ENCODE data around the gene RERG.

Gene RERG

GRCh38 chr12:15157269-15157671 is 63.9 kb downstream of the RERG start:
- FAIRE-seq (no peak), DNase-seq (ENCODE audit: insufficient read length, low spot score) (no peak)
- TF ChIP-seq SPI1 (IDR thresholded peaks at IDR 0.05; ENCODE audit: low read depth, low read length) (no peak), PAX5 (IDR thresholded peaks at IDR 0.05; ENCODE audit: insufficient read depth, low read length, severe bottlenecking) (no peak), POLR2AphosphoS5 (IDR thresholded peaks at IDR 0.05; ENCODE audit: low read depth, low read length) (no peak), POLR2A (IDR thresholded peaks at IDR 0.05; ENCODE audit: low read depth, low read length) (no peak), POU2F2 (IDR thresholded peaks at IDR 0.05; ENCODE audit: low read depth, low read length) (no peak), TAF1 (IDR thresholded peaks at IDR 0.05; ENCODE audit: low read depth, low read length) (no peak)

GRCh38 chr12:15155271-15155670 is 65.9 kb downstream of the RERG start:
- no peak for TF ChIP-seq POU2F2 (IDR thresholded peaks at IDR 0.05; ENCODE audit: low read depth, low read length)
- TF ChIP-seq SPI1 (IDR thresholded peaks at IDR 0.05; ENCODE audit: low read depth, low read length) = no peak
- no peak for TF ChIP-seq POLR2A (IDR thresholded peaks at IDR 0.05; ENCODE audit: low read depth, low read length)
- FAIRE-seq (no peak), DNase-seq (ENCODE audit: insufficient read length, low spot score) (no peak)

GRCh38 chr12:15154103-15154502 is 67.1 kb downstream of the RERG start:
- FAIRE-seq = no peak
- no peak for DNase-seq (ENCODE audit: insufficient read length, low spot score)
- TF ChIP-seq POLR2AphosphoS5 (IDR thresholded peaks at IDR 0.05; ENCODE audit: low read depth, low read length) (no peak), TAF1 (IDR thresholded peaks at IDR 0.05; ENCODE audit: low read depth, low read length) (no peak), SPI1 (IDR thresholded peaks at IDR 0.05; ENCODE audit: low read depth, low read length) (no peak), POLR2A (IDR thresholded peaks at IDR 0.05; ENCODE audit: low read depth, low read length) (no peak), POU2F2 (IDR thresholded peaks at IDR 0.05; ENCODE audit: low read depth, low read length) (no peak), PAX5 (IDR thresholded peaks at IDR 0.05; ENCODE audit: insufficient read depth, low read length, severe bottlenecking) (no peak)

GRCh38 chr12:15152868-15153267 is 68.3 kb downstream of the RERG start:
- no peak for DNase-seq (ENCODE audit: insufficient read length, low spot score)
- FAIRE-seq = no peak
- no peak for TF ChIP-seq PAX5 (IDR thresholded peaks at IDR 0.05; ENCODE audit: insufficient read depth, low read length, severe bottlenecking)
- TF ChIP-seq TAF1 (IDR thresholded peaks at IDR 0.05; ENCODE audit: low read depth, low read length) = no peak
- no peak for TF ChIP-seq POLR2AphosphoS5 (IDR thresholded peaks at IDR 0.05; ENCODE audit: low read depth, low read length)
- TF ChIP-seq POLR2A (IDR thresholded peaks at IDR 0.05; ENCODE audit: low read depth, low read length) = no peak
- no peak for TF ChIP-seq POU2F2 (IDR thresholded peaks at IDR 0.05; ENCODE audit: low read depth, low read length)
- TF ChIP-seq SPI1 (IDR thresholded peaks at IDR 0.05; ENCODE audit: low read depth, low read length) = no peak

- TF ChIP-seq SPI1 (IDR thresholded peaks at IDR 0.05; ENCODE audit: low read depth, low read length) = no peak
- no peak for TF ChIP-seq PAX5 (IDR thresholded peaks at IDR 0.05; ENCODE audit: insufficient read depth, low read length, severe bottlenecking)
- no peak for TF ChIP-seq POU2F2 (IDR thresholded peaks at IDR 0.05; ENCODE audit: low read depth, low read length)
- no peak for TF ChIP-seq POLR2A (IDR thresholded peaks at IDR 0.05; ENCODE audit: low read depth, low read length)
- no peak for TF ChIP-seq POLR2AphosphoS5 (IDR thresholded peaks at IDR 0.05; ENCODE audit: low read depth, low read length)
- no peak for TF ChIP-seq TAF1 (IDR thresholded peaks at IDR 0.05; ENCODE audit: low read depth, low read length)
- no peak for DNase-seq (ENCODE audit: insufficient read length, low spot score)
- no peak for FAIRE-seq
Observed at GRCh38 chr12:15152456-15152855, 68.8 kb downstream of the RERG start.

GRCh38 chr12:15151161-15152091 is 69.8 kb downstream of the RERG start:
- TF ChIP-seq TAF1 (IDR thresholded peaks at IDR 0.05; ENCODE audit: low read depth, low read length) (no peak), POU2F2 (IDR thresholded peaks at IDR 0.05; ENCODE audit: low read depth, low read length) (no peak), SPI1 (IDR thresholded peaks at IDR 0.05; ENCODE audit: low read depth, low read length) (no peak), PAX5 (IDR thresholded peaks at IDR 0.05; ENCODE audit: insufficient read depth, low read length, severe bottlenecking) (no peak), POLR2A (IDR thresholded peaks at IDR 0.05; ENCODE audit: low read depth, low read length) (no peak), POLR2AphosphoS5 (IDR thresholded peaks at IDR 0.05; ENCODE audit: low read depth, low read length) (no peak)
- FAIRE-seq (no peak), DNase-seq (ENCODE audit: insufficient read length, low spot score) (no peak)

GRCh38 chr12:15146585-15146984 is 74.6 kb downstream of the RERG start:
- TF ChIP-seq POLR2A (IDR thresholded peaks at IDR 0.05; ENCODE audit: low read depth, low read length) (no peak), POLR2AphosphoS5 (IDR thresholded peaks at IDR 0.05; ENCODE audit: low read depth, low read length) (no peak), TAF1 (IDR thresholded peaks at IDR 0.05; ENCODE audit: low read depth, low read length) (no peak), SPI1 (IDR thresholded peaks at IDR 0.05; ENCODE audit: low read depth, low read length) (no peak), POU2F2 (IDR thresholded peaks at IDR 0.05; ENCODE audit: low read depth, low read length) (no peak), PAX5 (IDR thresholded peaks at IDR 0.05; ENCODE audit: insufficient read depth, low read length, severe bottlenecking) (no peak)
- DNase-seq (ENCODE audit: insufficient read length, low spot score) (no peak), FAIRE-seq (no peak)

- TF ChIP-seq POLR2A (IDR thresholded peaks at IDR 0.05; ENCODE audit: low read depth, low read length) (no peak), POLR2AphosphoS5 (IDR thresholded peaks at IDR 0.05; ENCODE audit: low read depth, low read length) (no peak), TAF1 (IDR thresholded peaks at IDR 0.05; ENCODE audit: low read depth, low read length) (no peak), SPI1 (IDR thresholded peaks at IDR 0.05; ENCODE audit: low read depth, low read length) (no peak), PAX5 (IDR thresholded peaks at IDR 0.05; ENCODE audit: insufficient read depth, low read length, severe bottlenecking) (no peak), POU2F2 (IDR thresholded peaks at IDR 0.05; ENCODE audit: low read depth, low read length) (no peak)
- no peak for FAIRE-seq
- no peak for DNase-seq (ENCODE audit: insufficient read length, low spot score)
Observed at GRCh38 chr12:15143467-15143866, 77.8 kb downstream of the RERG start.

- FAIRE-seq = no peak
Observed at GRCh38 chr12:15142711-15143110, 78.5 kb downstream of the RERG start.

More at GRCh38 chr12:15142711-15143110, 78.5 kb downstream of the RERG start:
- no peak for TF ChIP-seq POLR2AphosphoS5 (IDR thresholded peaks at IDR 0.05; ENCODE audit: low read depth, low read length)
- TF ChIP-seq TAF1 (IDR thresholded peaks at IDR 0.05; ENCODE audit: low read depth, low read length) = no peak
- TF ChIP-seq PAX5 (IDR thresholded peaks at IDR 0.05; ENCODE audit: insufficient read depth, low read length, severe bottlenecking) = no peak
- no peak for TF ChIP-seq SPI1 (IDR thresholded peaks at IDR 0.05; ENCODE audit: low read depth, low read length)
- no peak for TF ChIP-seq POU2F2 (IDR thresholded peaks at IDR 0.05; ENCODE audit: low read depth, low read length)
- no peak for TF ChIP-seq POLR2A (IDR thresholded peaks at IDR 0.05; ENCODE audit: low read depth, low read length)
- DNase-seq (ENCODE audit: insufficient read length, low spot score) = no peak
